HepG2 (cell line): ENCODE results near the gene STMN3. TPM values are rescaled to one million over a fixed set of nuclear protein-coding genes. Genes with fewer than 3 reads are reported as not detected.

Source experiments
- CENPBD1 ChIP-seq: sonication (generic); formaldehyde crosslinking; IDR thresholded peaks from 2 replicates; pipeline ENCODE4 v1.8.0; 2022; ENCODE audit warnings: missing genetic modification reagents, low read depth, mild to moderate bottlenecking, borderline replicate concordance
- CREB3 ChIP-seq: sonication (generic); formaldehyde crosslinking; IDR thresholded peaks from 2 replicates; pipeline ENCODE4 v1.5.0; 2020; ENCODE audit warnings: missing genetic modification reagents
- EHMT2 ChIP-seq: fragments of 200-600 bp; sonication (generic); IDR thresholded peaks from 2 replicates; pipeline ENCODE4 v1.7.0; 2017; ENCODE audit warnings: antibody characterized with exemption, low read depth, low read length, borderline replicate concordance
- FOXM1 ChIP-seq: sonication (generic); formaldehyde crosslinking; IDR thresholded peaks from 2 replicates; pipeline ENCODE4 v1.5.0; 2020; ENCODE audit warnings: missing genetic modification reagents
- HDAC1 ChIP-seq: sonication (generic); formaldehyde crosslinking; IDR thresholded peaks from 2 replicates; pipeline ENCODE4 v1.5.1; 2020; ENCODE audit warnings: mild to moderate bottlenecking, missing genetic modification reagents
- KMT2B ChIP-seq: IDR thresholded peaks from 2 replicates; pipeline ENCODE4 v1.6.1; 2016; ENCODE audit warnings: missing genetic modification reagents, missing compliant biosample characterization
- MATR3 ChIP-seq: sonication (generic); formaldehyde crosslinking; IDR thresholded peaks from 2 replicates; pipeline ENCODE4 v1.4.0; 2020; ENCODE audit warnings: missing genetic modification reagents
- MIER2 ChIP-seq: IDR thresholded peaks from 2 replicates; pipeline ENCODE4 v1.6.1; 2016; ENCODE audit warnings: missing biosample characterization, missing genetic modification reagents
- NRL ChIP-seq: sonication (generic); formaldehyde crosslinking; IDR thresholded peaks from 2 replicates; pipeline ENCODE4 v1.5.0; 2020; ENCODE audit warnings: missing genetic modification reagents, mild to moderate bottlenecking, moderate library complexity, borderline replicate concordance
- PPARG ChIP-seq: conservative IDR thresholded peaks from 2 replicates; pipeline ENCODE4 v1.6.1; 2016; ENCODE audit warnings: missing biosample characterization, missing genetic modification reagents
- RFX5 ChIP-seq: IDR thresholded peaks from 2 replicates; pipeline ENCODE4 v1.6.1; 2011; ENCODE audit warnings: low read depth, low read length, improper control_type of control experiment
- SOX6 ChIP-seq, 2 experiments: fragments of 450-650 bp in 1 of 2; sonication (generic) in 1 of 2; formaldehyde crosslinking in 1 of 2; IDR thresholded peaks; 2 replicates each; pipeline versions ENCODE4 v1.4.0 to v1.6.1; 2017 to 2020; ENCODE audit warnings: antibody characterized with exemption in 1 of 2, mild to moderate bottlenecking in 1 of 2, missing genetic modification reagents in 1 of 2
- ZBTB20 ChIP-seq: sonication (generic); formaldehyde crosslinking; IDR thresholded peaks from 2 replicates; pipeline ENCODE4 v1.8.1; 2023; ENCODE audit warnings: missing genetic modification reagents, low read depth, mild to moderate bottlenecking, borderline replicate concordance
- ZBTB42 ChIP-seq: sonication (generic); formaldehyde crosslinking; IDR thresholded peaks from 2 replicates; pipeline ENCODE4 v1.5.0; 2020; ENCODE audit warnings: mild to moderate bottlenecking, missing genetic modification reagents
- ZC3H4 ChIP-seq: sonication (generic); formaldehyde crosslinking; IDR thresholded peaks from 2 replicates; pipeline ENCODE4 v1.4.0; 2020; ENCODE audit warnings: missing genetic modification reagents, borderline replicate concordance
- ZNF142 ChIP-seq: sonication (generic); formaldehyde crosslinking; IDR thresholded peaks from 2 replicates; pipeline ENCODE4 v1.4.0; 2020; ENCODE audit warnings: missing genetic modification reagents
- ZNF33A ChIP-seq: sonication (generic); formaldehyde crosslinking; IDR thresholded peaks from 2 replicates; pipeline ENCODE4 v1.5.1; 2020; ENCODE audit warnings: missing genetic modification reagents, mild to moderate bottlenecking, moderate library complexity, borderline replicate concordance
- ZNF543 ChIP-seq: sonication (generic); formaldehyde crosslinking; IDR thresholded peaks from 2 replicates; pipeline ENCODE4 v1.4.0; 2020; ENCODE audit warnings: mild to moderate bottlenecking, missing genetic modification reagents
- ZNF639 ChIP-seq: conservative IDR thresholded peaks from 2 replicates; pipeline ENCODE4 v1.6.1; 2018; ENCODE audit warnings: missing genetic modification reagents
- ZNF768 ChIP-seq: sonication (generic); formaldehyde crosslinking; IDR thresholded peaks from 2 replicates; pipeline ENCODE4 v1.4.0; 2020; ENCODE audit warnings: missing genetic modification reagents
- polyA plus RNA-seq, 8 experiments: library from polyadenylated mRNA; depleted of rRNA in 3 of 8; stranded (reverse) in 7 of 8; unstranded in 1 of 8; fragments of >200 nt; fragmentation: Illumina TruSeq in 4 of 8; extraction: Trizol in 4 of 8; gene quantifications; 2 replicates each; pipeline versions ENCODE4 v1.2.1 to v1.2.3, GENCODE V29; 2011 to 2016; ENCODE audit warnings: low read depth in 4 of 8, missing spikeins in 1 of 8, mixed read lengths in 1 of 8; ENCODE audit not compliant: insufficient read depth in 1 of 8
- total RNA-seq, 5 experiments: library from RNA; depleted of rRNA; stranded (reverse); fragments of >200 nt; fragmentation: Illumina TruSeq; extraction: Trizol; gene quantifications; 2 replicates each; pipeline ENCODE4 v1.2.3, GENCODE V29; 2016; ENCODE audit warnings: low read depth in 1 of 5

The STMN3 gene
- total and polyA plus RNA-seq, 2 of the 13 experiments (the other 11 are each of a cell fraction or from before 2014, with no cell fraction given), result 21.0 to 48.3 TPM

GRCh38 chr20:63653041-63653973 lies at the start of gene STMN3 (continued):
- TF ChIP-seq FOXM1 (CRISPR knock-in tag), result peak; percentile 92; the same call in 1 of the 2 replicates
- TF ChIP-seq ZNF543 (CRISPR knock-in tag), result peak; percentile 94; the same call in 1 of the 2 replicates
- peak; percentile 90 for TF ChIP-seq ZNF768 (CRISPR knock-in tag)
- peak; percentile 99 for TF ChIP-seq MIER2 (CRISPR knock-in tag)
- TF ChIP-seq NRL (CRISPR knock-in tag), result peak; percentile 85; the same call in 1 of the 2 replicates
- no peak for TF ChIP-seq RFX5
- peak; percentile 99 for TF ChIP-seq HDAC1 (CRISPR knock-in tag)
- TF ChIP-seq SOX6 (IDR thresholded peaks at IDR 0.05), result no peak
- 0 out of 2 replicates have a peak, but pooled peaks have one; percentile 17 for TF ChIP-seq SOX6 (CRISPR knock-in tag; IDR thresholded peaks at IDR 0.05)
- peak; percentile 99 for TF ChIP-seq CREB3 (CRISPR knock-in tag)
- TF ChIP-seq PPARG (CRISPR knock-in tag), result peak; percentile 81; the same call in 1 of the 2 replicates
- peak; percentile 95 for TF ChIP-seq KMT2B (CRISPR knock-in tag)
- TF ChIP-seq ZNF33A (CRISPR knock-in tag), result no peak
- TF ChIP-seq ZBTB20 (CRISPR knock-in tag), result peak; percentile 94; the same call in 1 of the 2 replicates
- no peak for TF ChIP-seq MATR3 (CRISPR knock-in tag)
- peak; percentile 94 for TF ChIP-seq ZNF142 (CRISPR knock-in tag)
- peak; percentile 98 for TF ChIP-seq ZNF639
- peak; percentile 86; the same call in 1 of the 2 replicates for TF ChIP-seq EHMT2
- no peak; the same call in 1 of the 2 replicates for TF ChIP-seq CENPBD1 (CRISPR knock-in tag)
- TF ChIP-seq ZC3H4 (CRISPR knock-in tag), result peak; percentile 88; the same call in 1 of the 2 replicates
- peak; percentile 87; the same call in 1 of the 2 replicates for TF ChIP-seq ZBTB42
